Lower leg skin (tissue), 4 donors: Measurements from ENCODE around the gene PCCA. TPM values are rescaled to one million over a fixed set of nuclear protein-coding genes. Genes with fewer than 3 reads are reported as not detected.
"Not testable (repeated sequence)": the region's sequence is repeated elsewhere in the genome, so short reads cannot be mapped to it uniquely, and the experiment has no call there.

ENCODE experiments used
- DNase-seq, 2 donors: peaks; one replicate each; pipeline ENCODE4 v3.0.0-alpha.2; 2019; ENCODE audit warnings: low spot score in 2 of 2
- H3K4me3 ChIP-seq: fragments of 200-600 bp; sonication (generic); 2 replicates; pipeline ENCODE4 v1.5.1; 2017; ENCODE audit warnings: mild to moderate bottlenecking, low read depth; ENCODE audit not compliant: poor library complexity, severe bottlenecking
- CTCF ChIP-seq, 3 donors: fragments of 450-650 bp; IDR thresholded peaks; one replicate each; pipeline ENCODE4 v1.5.1; 2016; ENCODE audit warnings: antibody characterized with exemption in 3 of 3, mild to moderate bottlenecking in 3 of 3, moderate library complexity in 2 of 3
- POLR2A ChIP-seq, 2 donors: fragments of 450-650 bp; IDR thresholded peaks; one replicate each; pipeline ENCODE4 v1.6.1; 2016 to 2017; ENCODE audit warnings: antibody characterized with exemption in 2 of 2, mild to moderate bottlenecking in 1 of 2, moderate library complexity in 1 of 2
- WGBS, 2 donors: methylation state at CpG; one replicate each; pipeline ENCODE4 v1.1.5; 2018; 5-methylcytosine and 5-hydroxymethylcytosine counted together
- intact Hi-C: fragments of 100-400 bp; cut with DNase I; formaldehyde crosslinking; loops from one replicate; pipeline ENCODE4 v1.15.0; 2023; ENCODE audit warnings: low total_unique reads
- total RNA-seq, 4 donors: library from RNA; depleted of rRNA; stranded (reverse); fragments of >200 nt; gene quantifications; one replicate each; pipeline ENCODE4 v1.1.0, GENCODE V29; 2016

The PCCA gene
- total RNA-seq, 4 donors from 2014 or later, result 24.3 to 34.2 (median 26.2) TPM

- no peak overlapping the region for H3K4me3 ChIP-seq
- no peak for DNase-seq
- WGBS, 2 donors, result 74 to 79% methylated on average over 2 of the region's 2 CpGs
- intact Hi-C loops, result no loop called here
- TF ChIP-seq POLR2A (IDR thresholded peaks at IDR 0.05) (no peak), CTCF (IDR thresholded peaks at IDR 0.05) (no peak)
Observed at GRCh38 chr13:100091391-100091790, 2.5 kb downstream of the PCCA start.

GRCh38 chr13:100092273-100092672, 3.4 kb downstream of the PCCA start:
- WGBS, 2 donors, result 93 to 96% methylated on average over 2 of the region's 2 CpGs
- intact Hi-C loops, H3K4me3 ChIP-seq, DNase-seq: not testable (repeated sequence)

- WGBS, 2 donors, result 90 to 91% methylated on average over 4 of the region's 4 CpGs
- intact Hi-C loops, result no loop called here
- no peak for TF ChIP-seq CTCF (IDR thresholded peaks at IDR 0.05)
- TF ChIP-seq POLR2A (IDR thresholded peaks at IDR 0.05), result no peak
- DNase-seq, result no peak
- H3K4me3 ChIP-seq, result no peak overlapping the region
Observed at GRCh38 chr13:100095498-100095897, 6.6 kb downstream of the PCCA start.

GRCh38 chr13:100096526-100096925, 7.6 kb downstream of the PCCA start:
- no peak for TF ChIP-seq POLR2A (IDR thresholded peaks at IDR 0.05)
- no peak for TF ChIP-seq CTCF (IDR thresholded peaks at IDR 0.05)
- WGBS, 2 donors, result 86 to 94% methylated on average over 7 of the region's 7 CpGs
- DNase-seq, result no peak
- H3K4me3 ChIP-seq, result no peak overlapping the region
- intact Hi-C loops, result no loop called here

GRCh38 chr13:100097821-100098220, 8.9 kb downstream of the PCCA start:
- no peak for DNase-seq
- intact Hi-C loops, result no loop called here
- H3K4me3 ChIP-seq, result no peak overlapping the region
- TF ChIP-seq POLR2A (IDR thresholded peaks at IDR 0.05) (no peak), CTCF (IDR thresholded peaks at IDR 0.05) (no peak)
- 96 to 100% methylated on average over 1 of the region's 1 CpG for WGBS, 2 donors

GRCh38 chr13:100098445-100099116, 9.7 kb downstream of the PCCA start:
- WGBS, 2 donors, result 89 to 93% methylated on average over 6 of the region's 6 CpGs
- TF ChIP-seq CTCF (IDR thresholded peaks at IDR 0.05), result no peak
- TF ChIP-seq POLR2A (IDR thresholded peaks at IDR 0.05), result no peak
- H3K4me3 ChIP-seq, result no peak overlapping the region
- no peak for DNase-seq
- intact Hi-C loops, result no loop called here

GRCh38 chr13:100099117-100099445, 10.2 kb downstream of the PCCA start:
- 50 to 80% methylated on average over 8 of the region's 8 CpGs for WGBS, 2 donors
- DNase-seq, intact Hi-C loops, H3K4me3 ChIP-seq: not testable (repeated sequence)
